Liver (tissue), 9 donors: ENCODE measurements around the gene DNAJB6. TPM values are rescaled to one million over a fixed set of nuclear protein-coding genes. Genes with fewer than 3 reads are reported as not detected.

Experiments
- DNase-seq: peaks from one replicate; pipeline ENCODE4 v3.0.0-alpha.2; 2017; ENCODE audit warnings: low spot score
- H3K27ac ChIP-seq, 2 donors: one replicate each; pipeline ENCODE4 v1.7.0; 2013; ENCODE audit warnings: inconsistent platforms in 2 of 2, low read length in 2 of 2, control low read depth in 1 of 2, low read depth in 1 of 2, mild to moderate bottlenecking in 1 of 2
- H3K27me3 ChIP-seq, 4 donors: one replicate each; pipeline versions ENCODE4 v1.6.1 to v1.7.0; 2013; ENCODE audit warnings: low read length in 3 of 4, inconsistent platforms in 1 of 4, mild to moderate bottlenecking in 1 of 4, moderate library complexity in 1 of 4; ENCODE audit not compliant: control insufficient read depth in 4 of 4, insufficient read depth in 4 of 4
- H3K36me3 ChIP-seq, 4 donors: one replicate each; pipeline versions ENCODE4 v1.6.1 to v1.7.0; 2013; ENCODE audit warnings: low read length in 3 of 4, mild to moderate bottlenecking in 3 of 4, low read depth in 1 of 4, moderate library complexity in 1 of 4; ENCODE audit not compliant: control insufficient read depth in 4 of 4, insufficient read depth in 3 of 4
- H3K4me1 ChIP-seq, 4 donors: one replicate each; pipeline versions ENCODE4 v1.6.1 to v1.7.0; 2013; ENCODE audit warnings: low read length in 3 of 4, mild to moderate bottlenecking in 3 of 4, moderate library complexity in 1 of 4; ENCODE audit not compliant: control insufficient read depth in 4 of 4, insufficient read depth in 4 of 4
- H3K4me3 ChIP-seq, 3 donors: one replicate each; pipeline versions ENCODE4 v1.6.1 to v1.7.0; 2013; ENCODE audit warnings: low read length in 3 of 3, control low read depth in 1 of 3, low read depth in 1 of 3, mild to moderate bottlenecking in 1 of 3
- H3K9ac ChIP-seq, 2 donors: one replicate each; pipeline ENCODE4 v1.7.0; 2013; ENCODE audit warnings: low read length in 2 of 2, mild to moderate bottlenecking in 2 of 2, moderate library complexity in 2 of 2, control low read depth in 1 of 2, low read depth in 1 of 2
- H3K9me3 ChIP-seq, 4 donors: one replicate each; pipeline versions ENCODE4 v1.6.1 to v1.7.0; 2013; ENCODE audit warnings: low read length in 3 of 4; ENCODE audit not compliant: control insufficient read depth in 4 of 4
- EGR1 ChIP-seq, 2 donors: IDR thresholded peaks; 2 replicates each; pipeline ENCODE4 v1.6.1; 2016 to 2018; ENCODE audit warnings: antibody characterized with exemption in 2 of 2, low read depth in 2 of 2
- FOXA1 ChIP-seq: IDR thresholded peaks from 2 replicates; pipeline ENCODE4 v1.6.1; 2016; ENCODE audit warnings: antibody characterized with exemption
- FOXA2 ChIP-seq: IDR thresholded peaks from 2 replicates; pipeline ENCODE4 v1.6.1; 2016; ENCODE audit warnings: antibody characterized with exemption
- HNF4A ChIP-seq, 2 donors: conservative IDR thresholded peaks; 2 replicates each; pipeline ENCODE4 v1.6.1; 2016; ENCODE audit warnings: antibody characterized with exemption in 2 of 2, mild to moderate bottlenecking in 2 of 2
- HNF4G ChIP-seq: IDR thresholded peaks from 2 replicates; pipeline ENCODE4 v1.6.1; 2016; ENCODE audit warnings: antibody characterized with exemption
- JUND ChIP-seq, 2 donors: IDR thresholded peaks; 2 replicates each; pipeline ENCODE4 v1.6.1; 2016; ENCODE audit warnings: antibody characterized with exemption in 2 of 2
- RAD21 ChIP-seq, 2 donors: IDR thresholded peaks; 2 replicates each; pipeline ENCODE4 v1.6.1; 2016; ENCODE audit warnings: antibody characterized with exemption in 2 of 2, mild to moderate bottlenecking in 2 of 2
- RXRA ChIP-seq, 2 donors: IDR thresholded peaks; 2 replicates each; pipeline ENCODE4 v1.6.1; 2017 to 2018; ENCODE audit warnings: antibody characterized with exemption in 2 of 2, mild to moderate bottlenecking in 1 of 2
- TAF1 ChIP-seq: conservative IDR thresholded peaks from 2 replicates; pipeline ENCODE4 v1.6.1; 2016; ENCODE audit warnings: antibody characterized with exemption, mild to moderate bottlenecking
- YY1 ChIP-seq: IDR thresholded peaks from 2 replicates; pipeline ENCODE4 v1.6.1; 2016; ENCODE audit warnings: antibody characterized with exemption, mild to moderate bottlenecking
- WGBS: extraction: QIAGEN DNeasy Blood & Tissue Kit; methylation state at CpG from one replicate; pipeline ENCODE4 v1.1.7; 2013; 5-methylcytosine and 5-hydroxymethylcytosine counted together
- polyA plus RNA-seq, 2 donors: library from polyadenylated mRNA; stranded (reverse) in 1 of 2; unstranded in 1 of 2; fragments of 200-250 nt in 1 of 2; fragments of >200 nt in 1 of 2; fragmentation: Nextera tagmentation in 1 of 2; extraction: Ambion mirVana in 1 of 2; gene quantifications; one replicate each; pipeline versions ENCODE4 v1.2.1 to v1.2.3, GENCODE V29; 2013 to 2015
- total RNA-seq, 2 donors: library from RNA; depleted of rRNA; stranded (reverse); fragments of >200 nt; gene quantifications; one replicate each; pipeline ENCODE4 v1.2.3, GENCODE V29; 2014
- TF ChIP-seq, protein P1 (sequence below): IDR thresholded peaks from 2 replicates; pipeline ENCODE4 v1.6.1; 2016; ENCODE audit warnings: antibody characterized with exemption, mild to moderate bottlenecking
- TF ChIP-seq, protein P2 (sequence below): IDR thresholded peaks from 2 replicates; pipeline ENCODE4 v1.6.1; 2016; ENCODE audit warnings: antibody characterized with exemption
- TF ChIP-seq, protein P3 (sequence below): fragments of 150-350 bp; IDR thresholded peaks from 2 replicates; pipeline ENCODE4 v1.5.1; 2017; ENCODE audit warnings: improper control_type of control experiment, low read depth, low read length; ENCODE audit not compliant: missing input control
- TF ChIP-seq, protein P4 (sequence below): IDR thresholded peaks from 2 replicates; pipeline ENCODE4 v1.6.1; 2016; ENCODE audit warnings: antibody characterized with exemption
- donor health status: healthy.
- donor health status: healthy.
- donor health status: healthy.
- donor health status: healthy.
- donor health status: healthy.

The DNAJB6 gene
- total and polyA plus RNA-seq, 4 donors: 26.5 to 46.6 (median 42.4) TPM

DNA sequence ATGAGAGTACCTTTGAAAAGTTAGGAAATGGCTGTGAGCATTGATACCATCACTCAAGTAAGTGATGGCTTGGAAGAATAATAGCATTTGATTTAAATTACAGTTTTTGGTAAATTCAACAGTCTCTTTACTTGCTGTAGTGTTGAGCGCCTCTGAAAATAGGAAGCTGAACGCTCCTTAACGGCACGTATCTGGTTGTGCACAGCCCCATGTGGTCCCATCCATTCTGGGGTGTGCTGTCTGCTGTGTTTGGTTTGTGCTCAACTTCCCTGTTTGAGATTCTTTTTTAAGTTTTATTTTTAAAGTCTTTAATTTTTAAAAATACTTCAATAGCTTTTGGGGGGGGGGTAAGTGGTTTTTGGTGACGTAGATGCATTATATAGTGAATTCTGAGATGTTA lies 51.5 kb downstream of the DNAJB6 start:
- 95% methylated on average over 5 of the region's 5 CpGs for WGBS
- TF ChIP-seq FOXA1 (no peak), RAD21 (IDR thresholded peaks at IDR 0.05) (no peak), RXRA (IDR thresholded peaks at IDR 0.05) (no peak), HNF4G (no peak), TAF1 (no peak), YY1 (no peak), FOXA2 (no peak)
- TF ChIP-seq, protein P1, sequence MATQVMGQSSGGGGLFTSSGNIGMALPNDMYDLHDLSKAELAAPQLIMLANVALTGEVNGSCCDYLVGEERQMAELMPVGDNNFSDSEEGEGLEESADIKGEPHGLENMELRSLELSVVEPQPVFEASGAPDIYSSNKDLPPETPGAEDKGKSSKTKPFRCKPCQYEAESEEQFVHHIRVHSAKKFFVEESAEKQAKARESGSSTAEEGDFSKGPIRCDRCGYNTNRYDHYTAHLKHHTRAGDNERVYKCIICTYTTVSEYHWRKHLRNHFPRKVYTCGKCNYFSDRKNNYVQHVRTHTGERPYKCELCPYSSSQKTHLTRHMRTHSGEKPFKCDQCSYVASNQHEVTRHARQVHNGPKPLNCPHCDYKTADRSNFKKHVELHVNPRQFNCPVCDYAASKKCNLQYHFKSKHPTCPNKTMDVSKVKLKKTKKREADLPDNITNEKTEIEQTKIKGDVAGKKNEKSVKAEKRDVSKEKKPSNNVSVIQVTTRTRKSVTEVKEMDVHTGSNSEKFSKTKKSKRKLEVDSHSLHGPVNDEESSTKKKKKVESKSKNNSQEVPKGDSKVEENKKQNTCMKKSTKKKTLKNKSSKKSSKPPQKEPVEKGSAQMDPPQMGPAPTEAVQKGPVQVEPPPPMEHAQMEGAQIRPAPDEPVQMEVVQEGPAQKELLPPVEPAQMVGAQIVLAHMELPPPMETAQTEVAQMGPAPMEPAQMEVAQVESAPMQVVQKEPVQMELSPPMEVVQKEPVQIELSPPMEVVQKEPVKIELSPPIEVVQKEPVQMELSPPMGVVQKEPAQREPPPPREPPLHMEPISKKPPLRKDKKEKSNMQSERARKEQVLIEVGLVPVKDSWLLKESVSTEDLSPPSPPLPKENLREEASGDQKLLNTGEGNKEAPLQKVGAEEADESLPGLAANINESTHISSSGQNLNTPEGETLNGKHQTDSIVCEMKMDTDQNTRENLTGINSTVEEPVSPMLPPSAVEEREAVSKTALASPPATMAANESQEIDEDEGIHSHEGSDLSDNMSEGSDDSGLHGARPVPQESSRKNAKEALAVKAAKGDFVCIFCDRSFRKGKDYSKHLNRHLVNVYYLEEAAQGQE: no peak
- TF ChIP-seq, protein P2, sequence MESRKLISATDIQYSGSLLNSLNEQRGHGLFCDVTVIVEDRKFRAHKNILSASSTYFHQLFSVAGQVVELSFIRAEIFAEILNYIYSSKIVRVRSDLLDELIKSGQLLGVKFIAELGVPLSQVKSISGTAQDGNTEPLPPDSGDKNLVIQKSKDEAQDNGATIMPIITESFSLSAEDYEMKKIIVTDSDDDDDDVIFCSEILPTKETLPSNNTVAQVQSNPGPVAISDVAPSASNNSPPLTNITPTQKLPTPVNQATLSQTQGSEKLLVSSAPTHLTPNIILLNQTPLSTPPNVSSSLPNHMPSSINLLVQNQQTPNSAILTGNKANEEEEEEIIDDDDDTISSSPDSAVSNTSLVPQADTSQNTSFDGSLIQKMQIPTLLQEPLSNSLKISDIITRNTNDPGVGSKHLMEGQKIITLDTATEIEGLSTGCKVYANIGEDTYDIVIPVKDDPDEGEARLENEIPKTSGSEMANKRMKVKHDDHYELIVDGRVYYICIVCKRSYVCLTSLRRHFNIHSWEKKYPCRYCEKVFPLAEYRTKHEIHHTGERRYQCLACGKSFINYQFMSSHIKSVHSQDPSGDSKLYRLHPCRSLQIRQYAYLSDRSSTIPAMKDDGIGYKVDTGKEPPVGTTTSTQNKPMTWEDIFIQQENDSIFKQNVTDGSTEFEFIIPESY: no peak
- Histone ChIP-seq H3K27ac (no peak overlapping the region), H3K4me3 (no peak overlapping the region), H3K9me3 (no peaks in the 10 kb centered on the region), H3K9ac (no peak overlapping the region), H3K4me1 (peaks cover 0 to 14% (median 5%) of the 10 kb centered on the region in 4 donors), H3K36me3 (peaks cover 7 to 25% (median 18%) of the 10 kb centered on the region in 4 donors), H3K27me3 (no peaks in the 10 kb centered on the region)
- no peak for DNase-seq

DNA sequence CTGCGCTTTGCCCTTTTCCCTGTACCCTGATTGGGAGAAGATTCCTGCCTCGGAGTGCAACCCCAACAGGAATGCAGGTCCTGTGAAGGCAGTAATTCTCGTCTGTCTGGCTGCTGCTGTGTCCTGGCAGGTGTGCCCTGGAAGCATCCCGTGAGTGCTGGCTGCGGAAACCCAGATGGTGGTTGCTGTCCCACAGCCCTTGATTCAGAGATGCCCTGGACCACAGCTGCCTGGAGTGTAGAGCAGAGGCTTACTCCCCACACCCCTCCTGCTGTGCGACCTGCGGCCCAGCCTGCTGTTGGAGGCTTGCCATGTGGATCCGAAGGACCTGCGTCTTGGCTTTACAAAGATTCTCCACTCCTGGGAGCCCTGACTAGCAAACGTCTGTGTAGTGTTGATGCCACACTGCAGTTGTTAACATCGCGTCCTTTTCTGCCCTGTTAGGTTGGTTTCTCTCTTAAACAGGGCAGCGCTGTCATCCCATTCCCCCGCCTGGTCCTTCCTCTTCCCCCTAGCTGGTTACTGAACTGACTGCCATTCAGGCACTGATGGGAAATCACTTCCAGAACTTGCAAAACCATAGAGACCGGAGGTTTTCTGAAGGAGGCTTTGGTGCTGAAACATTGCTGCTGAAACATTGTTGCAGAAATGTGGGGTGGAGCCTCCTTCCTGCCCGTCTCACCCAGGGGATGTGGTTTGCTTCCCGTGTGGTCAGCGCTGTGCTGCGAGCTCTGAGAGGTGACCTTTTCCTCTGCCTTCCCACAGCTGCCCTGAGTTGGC lies 53.3 kb downstream of the DNAJB6 start:
- H3K9me3 ChIP-seq: no peaks in the 10 kb centered on the region
- H3K27ac ChIP-seq: no peak overlapping the region
- H3K4me3 ChIP-seq: no peak overlapping the region
- TF ChIP-seq TAF1 (no peak), JUND (IDR thresholded peaks at IDR 0.05) (no peak), RAD21 (IDR thresholded peaks at IDR 0.05) (no peak), YY1 (no peak), FOXA2 (no peak), HNF4A (conservative IDR thresholded peaks at IDR 0.05) (no peak), EGR1 (IDR thresholded peaks at IDR 0.05; ENCODE audit: low read depth in 2 of 2) (no peak)
- TF ChIP-seq, protein P1: no peak
- TF ChIP-seq, protein P3, sequence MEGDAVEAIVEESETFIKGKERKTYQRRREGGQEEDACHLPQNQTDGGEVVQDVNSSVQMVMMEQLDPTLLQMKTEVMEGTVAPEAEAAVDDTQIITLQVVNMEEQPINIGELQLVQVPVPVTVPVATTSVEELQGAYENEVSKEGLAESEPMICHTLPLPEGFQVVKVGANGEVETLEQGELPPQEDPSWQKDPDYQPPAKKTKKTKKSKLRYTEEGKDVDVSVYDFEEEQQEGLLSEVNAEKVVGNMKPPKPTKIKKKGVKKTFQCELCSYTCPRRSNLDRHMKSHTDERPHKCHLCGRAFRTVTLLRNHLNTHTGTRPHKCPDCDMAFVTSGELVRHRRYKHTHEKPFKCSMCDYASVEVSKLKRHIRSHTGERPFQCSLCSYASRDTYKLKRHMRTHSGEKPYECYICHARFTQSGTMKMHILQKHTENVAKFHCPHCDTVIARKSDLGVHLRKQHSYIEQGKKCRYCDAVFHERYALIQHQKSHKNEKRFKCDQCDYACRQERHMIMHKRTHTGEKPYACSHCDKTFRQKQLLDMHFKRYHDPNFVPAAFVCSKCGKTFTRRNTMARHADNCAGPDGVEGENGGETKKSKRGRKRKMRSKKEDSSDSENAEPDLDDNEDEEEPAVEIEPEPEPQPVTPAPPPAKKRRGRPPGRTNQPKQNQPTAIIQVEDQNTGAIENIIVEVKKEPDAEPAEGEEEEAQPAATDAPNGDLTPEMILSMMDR: no peak
- TF ChIP-seq, protein P4, sequence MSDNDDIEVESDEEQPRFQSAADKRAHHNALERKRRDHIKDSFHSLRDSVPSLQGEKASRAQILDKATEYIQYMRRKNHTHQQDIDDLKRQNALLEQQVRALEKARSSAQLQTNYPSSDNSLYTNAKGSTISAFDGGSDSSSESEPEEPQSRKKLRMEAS: no peak
- no peak overlapping the region for H3K9ac ChIP-seq
- no peaks in the 10 kb centered on the region for H3K27me3 ChIP-seq
- peaks cover 2 to 12% (median 5%) of the 10 kb centered on the region in 4 donors for H3K36me3 ChIP-seq
- 82% methylated on average over 19 of the region's 19 CpGs for WGBS
- peaks cover 0 to 14% (median 5%) of the 10 kb centered on the region in 4 donors for H3K4me1 ChIP-seq
- no peak for DNase-seq
